BE2C (cell line): ENCODE results near the gene BGN.

Experiments used
- DNase-seq: peaks from one replicate; pipeline ENCODE4 v3.0.0-alpha.2; 2020
- H3K27me3 ChIP-seq: fragments of 250-450 bp; sonication (Bioruptor Pico); 2 replicates; pipeline ENCODE4 v1.5.1; 2020; ENCODE audit warnings: mild to moderate bottlenecking
- H3K36me3 ChIP-seq: fragments of 250-450 bp; sonication (Bioruptor Pico); 2 replicates; pipeline ENCODE4 v1.5.1; 2020; ENCODE audit warnings: mild to moderate bottlenecking
- H3K4me1 ChIP-seq: fragments of 250-450 bp; sonication (Bioruptor Pico); 2 replicates; pipeline ENCODE4 v1.5.1; 2020
- H3K4me3 ChIP-seq: 2 replicates; pipeline ENCODE4 v1.5.1; 2011; ENCODE audit warnings: low read depth, low read length
- H3K9me3 ChIP-seq: fragments of 250-450 bp; sonication (Bioruptor Pico); 2 replicates; pipeline ENCODE4 v1.5.1; 2020
- TF ChIP-seq, protein P1 (sequence below): IDR thresholded peaks from 2 replicates; pipeline ENCODE4 v1.5.1; 2012; ENCODE audit warnings: mild to moderate bottlenecking, low read depth, low read length

The BGN gene

DNA sequence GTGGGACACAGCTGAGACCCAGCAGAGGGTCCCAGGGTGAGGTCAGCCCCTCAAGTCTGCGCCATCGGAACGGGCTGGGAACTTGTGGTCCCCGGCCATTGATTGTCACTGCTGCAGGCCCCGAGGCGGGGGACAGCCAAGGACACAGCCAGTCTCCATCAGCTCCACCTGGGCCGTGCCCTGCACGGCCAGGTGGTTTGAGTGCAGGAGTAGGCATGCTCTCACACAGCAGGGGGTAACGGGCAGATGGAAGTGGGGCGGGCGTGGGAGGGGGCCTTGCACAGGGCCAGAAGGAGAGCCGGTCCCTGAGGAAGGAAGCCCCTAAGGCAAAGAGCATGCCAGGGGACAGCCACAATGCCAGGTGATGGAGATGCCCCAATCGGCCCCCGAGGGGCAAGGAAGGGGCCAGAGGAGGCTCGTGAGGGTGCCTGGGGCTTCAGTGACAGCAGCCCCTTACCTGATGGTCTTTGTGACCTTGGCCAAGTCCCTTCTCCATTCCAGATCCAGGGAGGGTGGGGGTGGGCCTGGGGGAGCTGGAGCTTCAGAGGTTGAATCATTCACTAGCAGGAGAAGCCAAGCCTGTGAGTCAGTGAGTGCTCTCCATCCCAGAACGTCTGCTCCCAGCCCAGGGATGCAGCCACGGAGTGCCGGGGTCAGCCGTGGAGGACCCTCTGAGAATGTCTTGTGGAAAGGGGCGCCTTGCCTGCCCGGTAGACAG lies 24.9 kb downstream of the BGN start:
- TF ChIP-seq, protein P1, sequence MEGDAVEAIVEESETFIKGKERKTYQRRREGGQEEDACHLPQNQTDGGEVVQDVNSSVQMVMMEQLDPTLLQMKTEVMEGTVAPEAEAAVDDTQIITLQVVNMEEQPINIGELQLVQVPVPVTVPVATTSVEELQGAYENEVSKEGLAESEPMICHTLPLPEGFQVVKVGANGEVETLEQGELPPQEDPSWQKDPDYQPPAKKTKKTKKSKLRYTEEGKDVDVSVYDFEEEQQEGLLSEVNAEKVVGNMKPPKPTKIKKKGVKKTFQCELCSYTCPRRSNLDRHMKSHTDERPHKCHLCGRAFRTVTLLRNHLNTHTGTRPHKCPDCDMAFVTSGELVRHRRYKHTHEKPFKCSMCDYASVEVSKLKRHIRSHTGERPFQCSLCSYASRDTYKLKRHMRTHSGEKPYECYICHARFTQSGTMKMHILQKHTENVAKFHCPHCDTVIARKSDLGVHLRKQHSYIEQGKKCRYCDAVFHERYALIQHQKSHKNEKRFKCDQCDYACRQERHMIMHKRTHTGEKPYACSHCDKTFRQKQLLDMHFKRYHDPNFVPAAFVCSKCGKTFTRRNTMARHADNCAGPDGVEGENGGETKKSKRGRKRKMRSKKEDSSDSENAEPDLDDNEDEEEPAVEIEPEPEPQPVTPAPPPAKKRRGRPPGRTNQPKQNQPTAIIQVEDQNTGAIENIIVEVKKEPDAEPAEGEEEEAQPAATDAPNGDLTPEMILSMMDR = no peak
- Histone ChIP-seq H3K9me3 (no peaks in the 10 kb centered on the region), H3K4me1 (peaks cover 16% of the 10 kb centered on the region), H3K36me3 (no peaks in the 10 kb centered on the region), H3K4me3 (no peak overlapping the region), H3K27me3 (peaks cover 15% of the 10 kb centered on the region)
- DNase-seq = no peak

GRCh38 chrX:153520287-153520917 lies 25.6 kb downstream of the BGN start:
- Histone ChIP-seq H3K27me3 (peaks cover 15% of the 10 kb centered on the region), H3K4me1 (peaks cover 22% of the 10 kb centered on the region), H3K4me3 (no peak overlapping the region), H3K9me3 (no peaks in the 10 kb centered on the region), H3K36me3 (no peaks in the 10 kb centered on the region)
- no peak for DNase-seq
- TF ChIP-seq, protein P1 = no peak

GRCh38 chrX:153521034-153521433 lies 26.3 kb downstream of the BGN start:
- peak; percentile 76 for DNase-seq
- Histone ChIP-seq H3K4me1 (peaks cover 26% of the 10 kb centered on the region), H3K27me3 (peaks cover 15% of the 10 kb centered on the region), H3K9me3 (no peaks in the 10 kb centered on the region), H3K36me3 (no peaks in the 10 kb centered on the region), H3K4me3 (no peak overlapping the region)
- TF ChIP-seq, protein P1 = no peak

GRCh38 chrX:153522259-153522658 lies 27.5 kb downstream of the BGN start:
- H3K4me3 ChIP-seq = no peak overlapping the region
- TF ChIP-seq, protein P1 = no peak
- DNase-seq = no peak
- H3K27me3 ChIP-seq = peaks cover 15% of the 10 kb centered on the region
- H3K9me3 ChIP-seq = no peaks in the 10 kb centered on the region
- no peaks in the 10 kb centered on the region for H3K36me3 ChIP-seq
- H3K4me1 ChIP-seq = peaks cover 35% of the 10 kb centered on the region

DNA sequence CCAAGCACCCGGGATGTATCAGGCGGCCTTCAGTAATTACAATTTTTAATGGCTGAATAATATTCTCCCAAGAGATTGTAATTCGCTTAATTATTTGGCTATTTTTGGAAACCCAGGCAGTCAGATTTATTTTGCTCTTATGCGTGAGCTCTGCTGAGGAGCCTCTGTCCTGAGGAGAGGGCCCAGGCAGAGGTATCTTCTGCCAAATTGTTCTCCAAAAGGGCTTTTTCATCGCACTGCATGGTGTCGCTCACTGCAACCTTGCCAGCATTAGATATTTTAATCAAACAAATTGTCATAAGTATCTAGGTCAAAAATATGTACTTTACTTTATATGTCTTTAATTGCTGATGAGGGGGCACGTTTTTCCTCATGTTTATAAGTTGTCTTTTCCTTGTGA lies 28.5 kb downstream of the BGN start:
- peaks cover 7% of the 10 kb centered on the region for H3K27me3 ChIP-seq
- peaks cover 42% of the 10 kb centered on the region for H3K4me1 ChIP-seq
- H3K4me3 ChIP-seq = no peak overlapping the region
- TF ChIP-seq, protein P1 = no peak
- no peak for DNase-seq
- no peaks in the 10 kb centered on the region for H3K9me3 ChIP-seq
- no peaks in the 10 kb centered on the region for H3K36me3 ChIP-seq

GRCh38 chrX:153524234-153524633 lies 29.5 kb downstream of the BGN start:
- no peaks in the 10 kb centered on the region for H3K27me3 ChIP-seq
- no peak for DNase-seq
- H3K4me3 ChIP-seq = no peak overlapping the region

More at GRCh38 chrX:153524234-153524633, 29.5 kb downstream of the BGN start:
- TF ChIP-seq, protein P1 = no peak
- H3K4me1 ChIP-seq = peaks cover 42% of the 10 kb centered on the region
- no peaks in the 10 kb centered on the region for H3K9me3 ChIP-seq
- H3K36me3 ChIP-seq = no peaks in the 10 kb centered on the region
